Measurements from ENCODE around the gene YY1.

GRCh38 chr14:100225169-100225568 lies 13.8 kb upstream of the YY1 start:
- TF ChIP-seq POLR2A (IDR thresholded peaks at IDR 0.05) (no peak), CTCF (IDR thresholded peaks at IDR 0.05) (no peak)

All from esophagus squamous epithelium (tissue), 4 donors.